Keratinocyte (primary cell): ENCODE measurements around the gene TPST2. TPM values are rescaled to one million over a fixed set of nuclear protein-coding genes. Genes with fewer than 3 reads are reported as not detected.
A peak's percentile ranks its signal among the peaks of the same experiment; 100 is the strongest.

Source experiments
- DNase-seq: peaks from one replicate; pipeline ENCODE4 v3.0.0-alpha.2; 2011; ENCODE audit warnings: low read depth, missing footprints, low spot score
- FAIRE-seq: peaks from 2 replicates; lab custom pipeline; 2011; peaks lifted over from hg19 to GRCh38; lab: Jason Lieb, UNC
- H2AFZ ChIP-seq: 2 replicates; pipeline ENCODE4 v1.6.0; 2012; ENCODE audit warnings: low read length, control low read depth, inconsistent platforms; ENCODE audit not compliant: control insufficient read depth
- H3K27ac ChIP-seq: 2 replicates; pipeline ENCODE4 v1.5.1; 2011; ENCODE audit warnings: low read length; ENCODE audit not compliant: control insufficient read depth, insufficient read depth
- H3K27me3 ChIP-seq: 3 replicates; pipeline ENCODE4 v1.6.0; 2011; ENCODE audit warnings: low read length; ENCODE audit not compliant: control insufficient read depth, insufficient read depth; ENCODE audit errors: extremely low read depth
- H3K36me3 ChIP-seq, 2 experiments: 2 replicates in 1 of 2; 3 replicates in 1 of 2; pipeline ENCODE4 v1.5.1; 2011; ENCODE audit warnings: low read length in 2 of 2, mild to moderate bottlenecking in 1 of 2; ENCODE audit not compliant: control insufficient read depth in 2 of 2, insufficient read depth in 2 of 2; ENCODE audit errors: extremely low read depth in 1 of 2
- H3K4me1 ChIP-seq: 3 replicates; pipeline ENCODE4 v1.5.1; 2011; ENCODE audit warnings: low read length; ENCODE audit not compliant: control insufficient read depth, insufficient read depth; ENCODE audit errors: extremely low read depth
- H3K4me2 ChIP-seq: 3 replicates; pipeline ENCODE4 v1.6.0; 2011; ENCODE audit warnings: low read depth, low read length; ENCODE audit not compliant: control insufficient read depth, insufficient read depth; ENCODE audit errors: extremely low read depth
- H3K4me3 ChIP-seq, 3 experiments: fragments of 200-600 bp in 1 of 3; sonication (generic) in 1 of 3; 2 replicates in 2 of 3; 3 replicates in 1 of 3; pipeline ENCODE4 v1.5.1; 2011 to 2016; ENCODE audit warnings: low read length in 3 of 3, mild to moderate bottlenecking in 3 of 3, control low read depth in 2 of 3, inconsistent platforms in 1 of 3, low read depth in 1 of 3, mixed read lengths in 1 of 3, mixed run types in 1 of 3, moderate library complexity in 1 of 3; ENCODE audit not compliant: control insufficient read depth in 2 of 3, insufficient read depth in 2 of 3; ENCODE audit errors: extremely low read depth in 1 of 3
- H3K79me2 ChIP-seq: 2 replicates; pipeline ENCODE4 v1.6.0; 2012; ENCODE audit warnings: low read length; ENCODE audit not compliant: control insufficient read depth, insufficient read depth
- H3K9ac ChIP-seq: 3 replicates; pipeline ENCODE4 v1.6.0; 2011; ENCODE audit warnings: low read length; ENCODE audit not compliant: control insufficient read depth, insufficient read depth; ENCODE audit errors: extremely low read depth
- H3K9me1 ChIP-seq: 3 replicates; pipeline ENCODE4 v1.6.0; 2011; ENCODE audit warnings: low read length; ENCODE audit not compliant: control insufficient read depth, insufficient read depth; ENCODE audit errors: extremely low read depth
- H3K9me3 ChIP-seq: 2 replicates; pipeline ENCODE4 v1.5.1; 2012; ENCODE audit warnings: low read depth, low read length; ENCODE audit not compliant: control insufficient read depth
- H4K20me1 ChIP-seq: 3 replicates; pipeline ENCODE4 v1.6.0; 2011; ENCODE audit warnings: low read length; ENCODE audit not compliant: control insufficient read depth, insufficient read depth; ENCODE audit errors: extremely low read depth
- CTCF ChIP-seq, 3 experiments: IDR thresholded peaks in 1 of 3; conservative IDR thresholded peaks in 1 of 3; optimal IDR thresholded peaks in 1 of 3; 2 replicates in 2 of 3; 3 replicates in 1 of 3; pipeline versions ENCODE3 to v1.5.1; 2011; ENCODE audit warnings: low read length in 3 of 3, mild to moderate bottlenecking in 3 of 3, moderate library complexity in 2 of 3, control low read depth in 1 of 3, inconsistent platforms in 1 of 3; ENCODE audit not compliant: insufficient read depth in 2 of 3; ENCODE audit errors: extremely low read depth in 1 of 3
- EZH2 ChIP-seq: IDR thresholded peaks from one replicate; pipeline ENCODE4 v1.6.1; 2012; ENCODE audit warnings: inconsistent platforms, mild to moderate bottlenecking, low read length, moderate library complexity
- dilution Hi-C: fragments of 300-500 bp; cut with MboI; formaldehyde crosslinking; loops from one replicate; pipeline ENCODE4 v1.7.0; 2020; ENCODE audit warnings: low sequenced_read_pairs; ENCODE audit not compliant: extremely low pct_ligation_motif_present
- polyA plus RNA-seq, 5 experiments: library from polyadenylated mRNA; depleted of rRNA in 3 of 5; stranded (reverse) in 3 of 5; stranded (forward) in 1 of 5; unstranded in 1 of 5; fragments of >200 nt; gene quantifications; 1 replicate in 1 of 5; 2 replicates in 3 of 5; 3 replicates in 1 of 5; pipeline versions ENCODE4 v1.2.1 to v1.2.3, GENCODE V29; 2011 to 2012; ENCODE audit warnings: missing spikeins in 2 of 5, low read depth in 1 of 5, low replicate concordance in 1 of 5

TPST2 gene
- polyA plus RNA-seq, 1 donor (not counting 4 experiments of a cell fraction or from before 2014, with no cell fraction given): 22.4 TPM

- dilution Hi-C loops: no loop called here
- H3K4me3 ChIP-seq: no peak overlapping the region
- H3K27ac ChIP-seq: no peak overlapping the region
- H2AFZ ChIP-seq: no peak overlapping the region
- no peaks in the 10 kb centered on the region for H3K36me3 ChIP-seq
- no peak for DNase-seq
- no peaks in the 10 kb centered on the region for H4K20me1 ChIP-seq
- H3K27me3 ChIP-seq: no peaks in the 10 kb centered on the region
- no peak overlapping the region for H3K9ac ChIP-seq
- H3K4me1 ChIP-seq: peaks cover 48% of the 10 kb centered on the region
- no peak for FAIRE-seq
- TF ChIP-seq EZH2 (no peak), CTCF (optimal IDR thresholded peaks at IDR 0.05 in 1 of 3, IDR thresholded peaks at IDR 0.05 in 1 of 3, conservative IDR thresholded peaks at IDR 0.05 in 1 of 3; ENCODE audit: extremely low read depth in 1 of 3, insufficient read depth in 2 of 3, low read length in 3 of 3) (no peak)
- H3K9me3 ChIP-seq: no peaks in the 10 kb centered on the region
- H3K4me2 ChIP-seq: no peak overlapping the region
- H3K9me1 ChIP-seq: no peaks in the 10 kb centered on the region
- H3K79me2 ChIP-seq: peaks cover 15% of the 10 kb centered on the region
Observed at GRCh38 chr22:26549902-26550497, 39.9 kb downstream of the TPST2 start.

- peak overlapping the region; percentile 85 for H3K4me2 ChIP-seq
- peak; percentile 85 for DNase-seq
- no peaks in the 10 kb centered on the region for H3K9me3 ChIP-seq
- dilution Hi-C loops: no loop called here
- H3K9me1 ChIP-seq: no peaks in the 10 kb centered on the region
- peak overlapping the region; percentile 84 for H3K27ac ChIP-seq
- H3K36me3 ChIP-seq: no peaks in the 10 kb centered on the region
- FAIRE-seq: peak; percentile 96
- peaks cover 11% of the 10 kb centered on the region for H3K79me2 ChIP-seq
- H2AFZ ChIP-seq: peak overlapping the region; percentile 71
- no peak for TF ChIP-seq EZH2
- TF ChIP-seq CTCF (optimal IDR thresholded peaks at IDR 0.05 in 1 of 3, IDR thresholded peaks at IDR 0.05 in 1 of 3, conservative IDR thresholded peaks at IDR 0.05 in 1 of 3; ENCODE audit: extremely low read depth in 1 of 3, insufficient read depth in 2 of 3, low read length in 3 of 3): no peak
- H3K27me3 ChIP-seq: no peaks in the 10 kb centered on the region
- H4K20me1 ChIP-seq: no peaks in the 10 kb centered on the region
- peak overlapping the region in 2 of 3 experiments; percentile 38 to 54 for H3K4me3 ChIP-seq
- peak overlapping the region; percentile 68 for H3K9ac ChIP-seq
- peaks cover 43% of the 10 kb centered on the region for H3K4me1 ChIP-seq
Observed at GRCh38 chr22:26548984-26549383, 40.9 kb downstream of the TPST2 start.
